ENCODE results near the gene CSF3.

Gene CSF3

DNA sequence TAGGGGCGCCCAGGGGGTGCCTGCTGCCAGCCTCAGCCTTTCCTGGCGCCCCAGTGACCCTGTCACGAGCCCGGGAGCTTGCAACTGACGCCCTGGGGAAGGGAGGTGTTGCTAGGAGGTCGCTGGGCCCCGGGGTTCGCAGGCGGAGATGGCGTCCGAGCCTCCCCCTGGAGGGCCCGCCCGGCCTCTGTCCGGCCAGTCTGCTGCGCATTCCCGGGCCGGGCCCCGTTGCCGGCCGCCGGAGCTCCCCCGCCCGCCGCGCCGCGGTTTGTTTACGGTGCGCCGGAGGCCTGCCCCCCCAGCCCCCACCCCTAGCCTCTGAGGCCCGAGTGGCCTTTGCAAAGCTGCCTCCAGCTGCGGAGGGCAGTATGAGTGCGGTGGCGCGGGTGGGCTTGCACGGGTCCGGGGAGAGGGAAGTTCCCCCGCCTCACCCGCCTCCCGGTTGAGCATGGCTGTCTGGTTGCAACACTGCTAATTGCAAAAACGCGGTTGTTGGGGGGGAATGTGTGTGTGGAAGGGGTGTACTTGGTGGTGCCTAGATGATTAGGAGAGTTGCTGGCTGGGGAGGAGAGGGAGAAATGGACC is 48.0 kb downstream of the CSF3 start:
- DNase-seq, result no peak

DNA sequence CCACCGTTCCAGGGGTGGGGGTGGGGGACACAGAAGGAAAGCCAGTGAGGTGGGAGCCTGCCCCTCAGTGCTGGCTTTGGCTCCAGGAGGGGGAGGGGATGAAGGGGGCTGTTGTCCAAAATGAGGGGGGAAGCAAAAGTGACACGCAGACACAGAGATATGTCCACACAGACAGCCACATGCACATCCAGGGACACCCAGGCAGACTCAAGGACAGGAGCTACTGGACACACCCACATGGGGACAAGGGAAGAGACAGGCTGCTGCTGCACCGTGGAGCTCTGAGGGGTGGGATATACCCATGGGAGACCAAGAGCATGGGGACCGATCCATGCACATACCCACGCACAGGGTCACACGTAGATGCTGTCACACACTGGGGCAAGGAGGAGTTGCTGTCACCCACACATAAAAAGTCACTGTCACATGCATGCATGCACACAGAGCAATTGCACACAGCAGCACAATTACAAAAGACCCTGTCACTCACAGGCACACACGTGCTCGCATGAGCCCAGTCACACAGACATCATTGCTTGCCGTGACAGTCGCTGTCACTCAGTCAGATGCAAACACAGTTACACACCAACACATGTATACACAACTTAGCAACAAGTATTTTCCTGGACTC is 48.8 kb downstream of the CSF3 start:
- no peak for DNase-seq

DNA sequence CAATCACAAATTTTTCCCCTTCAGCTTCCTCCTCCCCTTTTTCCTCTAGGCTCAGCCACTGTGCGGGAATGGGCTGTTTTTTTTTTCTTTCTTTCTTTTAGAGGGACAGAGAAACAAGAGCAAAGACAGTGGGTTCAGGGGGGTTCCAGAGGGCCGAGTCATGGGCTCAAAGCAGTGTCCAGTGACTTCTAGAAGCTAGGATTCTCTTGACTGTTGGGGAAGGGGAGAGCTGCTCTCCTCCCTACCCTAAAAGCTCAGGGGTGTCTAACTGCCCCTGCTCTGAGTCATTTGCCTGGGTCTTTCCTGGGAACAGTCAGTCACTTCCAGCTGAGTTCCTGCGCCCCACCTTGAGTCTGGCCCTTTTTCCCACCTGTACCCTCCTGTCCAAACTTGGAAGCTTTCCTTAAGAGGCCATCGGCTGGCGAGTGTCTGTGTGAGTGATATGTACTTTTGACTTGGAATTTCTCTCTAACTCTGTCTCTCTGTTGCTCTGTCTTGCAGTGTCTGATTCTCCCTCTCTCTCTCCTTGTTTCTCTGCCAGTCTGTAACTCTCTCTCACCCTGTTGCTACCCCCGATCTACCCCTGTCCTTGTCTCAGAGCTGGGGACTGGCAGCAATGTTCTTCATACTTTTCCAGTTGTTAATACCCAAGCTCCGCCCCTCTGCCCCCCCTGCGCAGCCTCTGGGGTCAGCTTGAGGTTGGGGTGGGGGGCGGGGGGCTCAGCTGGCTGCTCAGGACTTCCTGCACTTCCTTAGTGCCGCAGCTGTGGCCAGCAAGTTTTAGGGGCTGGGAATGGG is 49.9 kb downstream of the CSF3 start:
- DNase-seq, result no peak

DNA sequence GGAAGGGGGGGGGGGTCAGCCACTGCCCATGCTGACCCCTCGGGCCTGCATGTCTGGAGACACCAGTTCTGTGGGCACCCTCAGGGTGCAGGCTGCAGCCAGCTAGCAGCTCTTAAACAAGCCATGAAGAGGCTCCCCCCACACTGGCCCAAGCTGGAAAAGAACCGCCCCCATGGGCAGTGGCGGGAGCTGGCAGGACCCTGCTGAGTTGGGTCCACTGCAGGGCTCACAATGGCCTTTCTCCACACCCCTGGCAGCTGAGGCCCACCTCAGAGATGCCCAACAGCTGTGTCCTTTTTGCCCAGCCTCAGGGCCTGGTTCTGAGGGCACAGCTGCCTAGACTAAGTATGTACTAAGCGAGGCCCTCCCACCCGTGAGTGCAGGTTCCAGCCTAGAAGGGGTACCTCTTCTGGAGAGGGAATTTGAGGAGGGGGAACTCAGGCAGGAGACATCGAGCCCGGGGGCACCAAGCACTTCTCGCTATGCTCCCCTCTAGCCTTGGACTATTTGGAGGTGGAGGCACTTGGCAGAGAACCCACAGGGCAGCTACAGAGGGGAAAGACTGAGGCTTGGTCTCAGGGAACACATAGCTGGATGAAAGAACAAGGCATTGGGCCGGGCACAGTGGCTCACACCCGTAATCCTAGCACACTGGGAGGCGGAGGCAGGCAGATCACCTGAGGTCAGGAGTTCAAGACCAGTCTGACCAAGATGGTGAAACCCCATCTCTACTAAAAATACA is 50.7 kb downstream of the CSF3 start:
- DNase-seq, result no peak

All from NCI-H1694 (cell line).